GM19395 (cell line): ENCODE results near the gene SCMH1.

Experiments
- ATAC-seq: cut with Tn5 transposase; IDR thresholded peaks from one replicate; pipeline ENCODE4 v1.9.1; 2021; ENCODE audit warnings: mild to moderate bottlenecking, moderate library complexity; ENCODE audit not compliant: unreplicated experiment

The SCMH1 gene

GRCh38 chr1:41033272-41033671 is 208.8 kb downstream of the SCMH1 start:
- no peak for ATAC-seq

- ATAC-seq: no peak
Observed at GRCh38 chr1:41032147-41032546, 210.0 kb downstream of the SCMH1 start.

GRCh38 chr1:41030872-41031616 is 211.1 kb downstream of the SCMH1 start:
- no peak for ATAC-seq

DNA sequence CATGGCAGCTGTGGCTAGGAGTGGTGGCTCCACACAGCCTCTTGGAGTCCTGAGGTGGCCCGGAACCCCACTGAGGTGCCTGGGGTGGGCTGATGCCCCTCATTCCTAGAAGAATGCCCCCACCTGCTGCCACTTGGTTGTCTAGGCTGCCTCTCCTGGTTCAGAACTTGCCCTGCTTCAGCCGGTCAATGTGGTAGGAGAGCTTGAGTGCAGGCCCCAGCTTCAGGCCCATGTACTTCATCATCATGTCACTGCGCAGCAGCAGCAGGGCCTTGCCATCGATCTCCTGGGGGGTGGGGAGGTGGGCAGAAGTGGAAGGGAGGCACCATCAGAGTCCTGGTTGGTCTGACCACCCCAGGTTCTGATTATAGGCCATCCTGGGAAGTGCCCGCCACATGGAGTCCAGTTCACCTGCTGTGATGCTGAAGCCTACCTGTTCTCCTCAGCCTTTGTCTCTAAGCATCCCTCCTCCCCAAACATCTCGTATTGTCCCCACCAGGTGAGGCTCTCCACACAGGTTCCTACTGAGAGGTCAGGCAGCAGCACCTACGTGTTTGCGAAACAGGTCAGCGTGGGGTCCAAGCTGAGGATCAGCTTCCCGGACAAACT is 214.0 kb downstream of the SCMH1 start:
- no peak for ATAC-seq

DNA sequence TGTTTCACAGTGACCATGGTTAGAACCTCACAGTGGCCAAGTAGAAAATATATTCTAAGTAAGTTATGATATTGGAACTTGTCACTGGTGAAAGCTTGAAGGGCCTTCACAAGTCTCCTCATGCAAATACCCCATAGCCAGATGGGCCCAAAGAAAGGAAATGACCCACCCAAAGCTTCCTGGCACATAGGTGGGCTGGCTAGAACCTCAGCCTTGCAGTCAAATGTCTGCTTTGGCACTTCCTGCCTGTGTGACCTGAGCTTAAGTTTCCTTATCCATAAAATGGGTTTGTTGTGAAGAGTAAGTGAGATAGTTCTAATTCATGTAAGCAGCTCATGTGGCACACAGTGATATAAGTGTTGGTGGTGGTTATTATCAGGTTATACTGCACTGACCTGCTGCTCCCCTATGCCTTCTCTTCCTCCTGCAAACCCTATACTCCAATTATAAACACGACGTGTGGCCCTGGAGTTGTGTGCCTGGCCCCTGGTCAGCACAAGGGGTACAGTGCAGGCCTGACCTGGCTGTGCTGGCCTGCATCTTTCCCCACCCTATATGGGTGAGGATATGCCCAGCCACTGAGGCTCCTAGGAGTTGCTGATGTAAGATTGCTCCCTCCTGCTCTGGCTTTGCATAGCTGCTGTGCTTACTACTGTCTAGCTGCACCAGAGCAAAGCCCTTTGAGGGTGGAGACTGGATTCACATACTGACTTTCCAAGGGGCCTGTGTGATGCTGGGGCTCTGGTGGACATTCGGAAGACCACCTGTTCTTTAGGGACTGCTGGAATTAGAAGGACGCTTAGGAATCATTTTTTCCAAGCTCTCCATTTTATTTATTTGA is 215.9 kb downstream of the SCMH1 start:
- ATAC-seq: no peak

DNA sequence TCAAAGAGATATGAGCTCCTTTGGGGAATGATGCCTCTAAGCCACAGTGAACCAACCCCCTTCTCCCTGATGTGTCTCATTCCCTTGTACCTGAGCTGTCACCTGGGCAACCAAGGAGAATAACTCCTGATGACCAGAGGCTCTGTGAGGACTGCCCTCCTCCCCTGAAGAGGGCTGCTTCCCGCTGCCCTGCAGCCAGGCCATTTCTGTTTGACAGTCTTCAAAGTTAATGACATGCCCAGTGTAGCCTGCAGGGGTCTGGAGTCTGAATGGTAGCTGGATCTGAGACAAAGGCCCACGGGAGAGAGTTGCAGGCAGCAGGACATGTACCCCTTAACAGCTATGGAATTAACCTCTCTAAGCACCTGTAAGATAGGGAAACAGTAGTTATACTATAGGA is 217.2 kb downstream of the SCMH1 start:
- no peak for ATAC-seq

DNA sequence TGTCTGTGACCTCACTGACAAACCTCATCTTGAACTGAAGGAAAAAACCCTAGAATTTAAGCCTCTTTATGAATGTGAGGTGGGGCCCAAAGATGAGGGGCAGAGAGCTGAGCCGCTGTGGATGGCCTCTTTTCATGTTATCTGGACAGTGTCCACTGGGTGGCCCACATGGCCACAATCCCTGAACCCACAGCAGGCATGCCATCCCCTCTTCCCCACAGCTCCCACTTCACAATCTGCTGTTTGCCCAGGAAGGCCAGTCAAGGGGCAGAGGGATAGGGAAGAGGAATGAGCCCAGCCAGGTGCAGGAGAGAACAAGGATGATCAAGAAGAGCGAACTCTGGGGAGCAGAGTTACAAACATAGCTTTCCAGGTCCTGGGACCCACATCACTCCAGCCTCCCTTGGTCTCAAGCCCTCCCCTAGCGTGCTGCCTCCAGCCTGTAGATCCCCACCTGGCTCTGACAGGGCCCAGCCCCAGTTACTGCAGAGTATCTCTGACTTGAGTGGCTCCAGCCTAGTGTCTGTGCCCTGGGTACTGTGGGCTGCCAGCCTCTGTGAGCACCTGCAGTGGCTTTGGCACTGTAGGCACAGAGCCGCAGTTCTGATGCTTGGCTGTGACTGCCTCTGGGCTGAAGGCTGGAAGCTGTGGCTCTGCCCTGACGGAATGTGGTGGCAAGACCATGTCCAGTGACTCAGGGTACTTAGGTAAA is 218.7 kb downstream of the SCMH1 start:
- no peak for ATAC-seq

GRCh38 chr1:41022424-41022823 is 219.7 kb downstream of the SCMH1 start:
- no peak for ATAC-seq

GRCh38 chr1:41021526-41022308 is 220.4 kb downstream of the SCMH1 start, which contains the start of gene SLFNL1:
Gene SLFNL1, minus strand, starts transcription at chr1:41021725. Its CDS starts 1,065 bp downstream, at chr1:41020660.
- ATAC-seq: no peak

- no peak for ATAC-seq
Observed at GRCh38 chr1:41020654-41021053, 221.5 kb downstream of the SCMH1 start.

GRCh38 chr1:41020109-41020576 is 222.0 kb downstream of the SCMH1 start:
- ATAC-seq: no peak

DNA sequence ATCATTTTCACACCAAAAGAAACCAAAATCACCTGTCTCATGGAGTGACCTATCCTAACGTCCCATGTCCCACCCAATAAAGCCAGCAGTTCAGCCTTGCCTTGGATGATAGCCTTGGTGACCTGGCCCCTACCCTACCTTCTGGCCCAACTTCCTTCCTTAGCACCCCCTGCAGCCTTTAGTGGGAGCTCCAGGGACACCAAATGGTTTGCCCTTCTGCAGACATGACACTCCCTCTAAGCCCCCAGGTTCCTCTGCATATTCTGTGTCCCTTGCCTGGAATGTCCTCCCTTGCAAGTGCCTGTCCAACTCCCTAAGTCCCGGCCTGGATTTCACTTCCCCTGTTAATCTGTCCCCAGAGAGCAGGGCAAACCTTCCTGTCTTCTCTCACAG is 222.8 kb downstream of the SCMH1 start:
- ATAC-seq: no peak

DNA sequence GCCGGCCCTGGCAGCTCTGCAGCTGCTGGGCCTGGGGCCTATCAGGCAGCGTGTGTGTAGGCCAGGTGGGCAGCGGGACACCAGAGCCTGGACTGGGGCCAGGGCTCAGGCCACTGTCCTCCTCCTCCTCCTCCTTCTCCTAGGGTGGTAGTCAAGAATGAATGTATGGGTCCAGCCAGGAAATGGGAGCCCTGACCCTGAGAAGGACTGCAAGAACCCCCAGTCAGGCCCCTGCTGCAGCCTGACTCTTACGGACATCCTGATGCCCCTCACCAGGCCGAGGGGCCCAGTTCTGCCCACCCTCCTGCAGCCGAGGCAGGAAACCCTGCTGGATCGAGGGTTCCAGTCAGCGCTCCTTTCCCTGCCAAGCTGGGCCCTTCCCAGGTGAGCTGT is 224.1 kb downstream of the SCMH1 start:
- no peak for ATAC-seq

- no peak for ATAC-seq
Observed at GRCh38 chr1:41017141-41018017, 224.7 kb downstream of the SCMH1 start.

- no peak for ATAC-seq
Observed at GRCh38 chr1:41015897-41016470, 226.1 kb downstream of the SCMH1 start.

- ATAC-seq: no peak
Observed at GRCh38 chr1:41015281-41015896, 226.7 kb downstream of the SCMH1 start.

- ATAC-seq: no peak
Observed at GRCh38 chr1:41014871-41015270, 227.2 kb downstream of the SCMH1 start.

DNA sequence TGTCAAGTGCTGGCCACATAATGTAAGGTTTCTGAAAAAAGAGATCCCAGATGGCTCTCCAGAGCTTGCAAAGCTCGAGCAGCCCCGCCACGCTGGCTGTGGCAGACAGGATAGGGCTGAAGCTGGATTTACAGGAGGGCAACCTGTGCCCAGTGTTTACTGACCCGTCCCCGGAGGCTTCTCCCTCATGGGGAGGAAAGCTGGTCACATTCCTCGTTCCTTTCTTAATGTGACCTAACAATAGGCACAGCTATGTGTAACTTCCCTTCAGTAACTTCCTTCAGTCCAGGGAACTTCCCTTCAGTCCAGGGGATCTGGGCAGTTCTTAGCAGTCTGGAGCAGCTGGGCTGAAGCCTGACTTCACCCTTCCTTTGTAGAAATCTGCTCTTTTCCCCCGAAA is 228.3 kb downstream of the SCMH1 start:
- ATAC-seq: no peak
